ENCODE results near the gene CCND2. TPM values are rescaled to one million over a fixed set of nuclear protein-coding genes. Genes with fewer than 3 reads are reported as not detected.

CCND2 gene
- total RNA-seq, 4 donors from 2014 or later: 84.1 to 124 (median 89.7) TPM

DNA sequence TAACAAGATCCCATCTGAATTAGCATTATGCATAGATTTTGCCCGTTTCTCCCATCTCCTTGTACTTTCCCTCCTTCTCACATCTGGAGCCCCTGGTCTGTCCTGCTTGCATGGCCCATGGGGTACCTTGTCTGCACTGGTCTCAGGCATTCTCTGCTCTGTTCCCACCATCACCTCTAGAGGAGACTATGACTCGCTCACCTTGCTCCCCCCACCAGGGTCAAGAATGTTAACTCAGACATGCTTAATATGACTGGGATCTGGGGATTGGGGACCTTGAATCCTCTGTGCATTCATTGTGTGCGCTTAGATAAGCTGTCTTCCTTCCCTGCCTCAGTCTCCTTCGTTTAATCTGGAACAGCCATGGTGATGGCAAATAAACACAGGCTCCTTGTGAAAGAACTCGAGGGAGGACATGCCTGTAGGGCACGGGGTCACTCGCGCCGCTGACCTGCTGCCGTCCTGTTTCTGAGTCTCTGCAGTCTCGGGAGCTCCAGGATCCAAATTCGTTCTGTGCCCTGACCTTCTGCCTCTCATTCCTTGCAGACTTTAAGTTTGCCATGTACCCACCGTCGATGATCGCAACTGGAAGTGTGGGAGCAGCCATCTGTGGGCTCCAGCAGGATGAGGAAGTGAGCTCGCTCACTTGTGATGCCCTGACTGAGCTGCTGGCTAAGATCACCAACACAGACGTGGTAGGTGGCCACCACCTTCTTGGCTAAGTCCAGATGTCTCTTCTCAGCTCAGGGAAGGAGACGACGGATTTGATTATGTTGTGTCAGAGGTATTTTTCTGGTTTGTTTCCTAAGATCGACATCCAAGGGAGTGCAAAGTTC is 15.0 kb downstream of the CCND2 start:
- no peak for DNase-seq (ENCODE audit: low spot score in 2 of 2)
- Histone ChIP-seq H3K4me3 (no peak overlapping the region), H3K9me3 (no peaks in the 10 kb centered on the region), H3K27me3 (no peaks in the 10 kb centered on the region), H3K36me3 (peaks cover 3 to 48% (median 9%) of the 10 kb centered on the region in 3 donors), H3K4me1 (peaks cover 0 to 73% (median 38%) of the 10 kb centered on the region in 4 donors), H3K27ac (peak overlapping the region in 3 of 4 donors; percentile 19 to 85 (median 65))
- TF ChIP-seq EP300 (IDR thresholded peaks at IDR 0.05) (no peak), POLR2A (IDR thresholded peaks at IDR 0.05) (no peak)
- TF ChIP-seq, protein P1, sequence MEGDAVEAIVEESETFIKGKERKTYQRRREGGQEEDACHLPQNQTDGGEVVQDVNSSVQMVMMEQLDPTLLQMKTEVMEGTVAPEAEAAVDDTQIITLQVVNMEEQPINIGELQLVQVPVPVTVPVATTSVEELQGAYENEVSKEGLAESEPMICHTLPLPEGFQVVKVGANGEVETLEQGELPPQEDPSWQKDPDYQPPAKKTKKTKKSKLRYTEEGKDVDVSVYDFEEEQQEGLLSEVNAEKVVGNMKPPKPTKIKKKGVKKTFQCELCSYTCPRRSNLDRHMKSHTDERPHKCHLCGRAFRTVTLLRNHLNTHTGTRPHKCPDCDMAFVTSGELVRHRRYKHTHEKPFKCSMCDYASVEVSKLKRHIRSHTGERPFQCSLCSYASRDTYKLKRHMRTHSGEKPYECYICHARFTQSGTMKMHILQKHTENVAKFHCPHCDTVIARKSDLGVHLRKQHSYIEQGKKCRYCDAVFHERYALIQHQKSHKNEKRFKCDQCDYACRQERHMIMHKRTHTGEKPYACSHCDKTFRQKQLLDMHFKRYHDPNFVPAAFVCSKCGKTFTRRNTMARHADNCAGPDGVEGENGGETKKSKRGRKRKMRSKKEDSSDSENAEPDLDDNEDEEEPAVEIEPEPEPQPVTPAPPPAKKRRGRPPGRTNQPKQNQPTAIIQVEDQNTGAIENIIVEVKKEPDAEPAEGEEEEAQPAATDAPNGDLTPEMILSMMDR (IDR thresholded peaks at IDR 0.05): no peak
- WGBS, 2 donors: 62 to 69% methylated on average over 20 of the region's 20 CpGs

DNA sequence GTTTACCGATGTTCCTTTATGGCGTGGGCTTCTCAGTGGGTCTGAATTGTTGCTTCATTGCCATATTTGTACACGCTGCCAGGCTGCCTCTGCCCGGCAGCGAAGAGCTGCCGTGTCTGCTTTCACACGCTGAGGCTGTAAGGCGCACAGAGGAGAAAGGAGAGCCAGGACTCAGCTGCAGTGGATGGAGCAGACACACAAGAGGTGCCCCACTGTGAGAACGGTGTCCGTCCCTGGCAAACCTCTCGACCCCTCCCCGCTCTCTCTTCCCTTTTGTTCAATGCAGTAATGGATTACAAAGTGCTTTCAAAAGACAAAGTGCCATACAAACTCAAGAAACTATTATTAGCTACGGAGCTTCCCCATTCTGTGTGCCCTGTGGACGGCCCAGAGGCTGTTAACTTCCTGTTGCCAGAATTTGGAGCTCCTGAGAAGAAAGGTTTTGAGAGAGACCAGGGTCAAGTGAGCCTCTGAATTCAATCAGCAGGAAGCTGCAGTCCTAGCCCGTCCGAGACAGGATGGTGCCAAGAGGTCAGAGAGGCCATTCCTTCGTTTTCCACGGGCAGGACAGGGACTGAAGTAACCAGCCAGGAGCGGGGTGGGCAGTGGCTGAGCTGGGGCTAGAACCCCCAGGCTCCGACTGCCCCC is 15.8 kb downstream of the CCND2 start:
- H3K9me3 ChIP-seq: no peaks in the 10 kb centered on the region
- WGBS, 2 donors: 39 to 45% methylated on average over 20 of the region's 20 CpGs
- no peak for DNase-seq (ENCODE audit: low spot score in 2 of 2)
- peaks cover 3 to 39% (median 9%) of the 10 kb centered on the region in 3 donors for H3K36me3 ChIP-seq
- TF ChIP-seq, protein P1 (IDR thresholded peaks at IDR 0.05): no peak
- TF ChIP-seq POLR2A (IDR thresholded peaks at IDR 0.05) (no peak), EP300 (IDR thresholded peaks at IDR 0.05) (no peak)
- H3K4me3 ChIP-seq: peak overlapping the region in 2 of 4 donors; percentile 5 to 11
- peak overlapping the region in 3 of 4 donors; percentile 47 to 85 (median 65) for H3K27ac ChIP-seq
- no peaks in the 10 kb centered on the region for H3K27me3 ChIP-seq
- peaks cover 0 to 80% (median 40%) of the 10 kb centered on the region in 4 donors for H3K4me1 ChIP-seq

DNA sequence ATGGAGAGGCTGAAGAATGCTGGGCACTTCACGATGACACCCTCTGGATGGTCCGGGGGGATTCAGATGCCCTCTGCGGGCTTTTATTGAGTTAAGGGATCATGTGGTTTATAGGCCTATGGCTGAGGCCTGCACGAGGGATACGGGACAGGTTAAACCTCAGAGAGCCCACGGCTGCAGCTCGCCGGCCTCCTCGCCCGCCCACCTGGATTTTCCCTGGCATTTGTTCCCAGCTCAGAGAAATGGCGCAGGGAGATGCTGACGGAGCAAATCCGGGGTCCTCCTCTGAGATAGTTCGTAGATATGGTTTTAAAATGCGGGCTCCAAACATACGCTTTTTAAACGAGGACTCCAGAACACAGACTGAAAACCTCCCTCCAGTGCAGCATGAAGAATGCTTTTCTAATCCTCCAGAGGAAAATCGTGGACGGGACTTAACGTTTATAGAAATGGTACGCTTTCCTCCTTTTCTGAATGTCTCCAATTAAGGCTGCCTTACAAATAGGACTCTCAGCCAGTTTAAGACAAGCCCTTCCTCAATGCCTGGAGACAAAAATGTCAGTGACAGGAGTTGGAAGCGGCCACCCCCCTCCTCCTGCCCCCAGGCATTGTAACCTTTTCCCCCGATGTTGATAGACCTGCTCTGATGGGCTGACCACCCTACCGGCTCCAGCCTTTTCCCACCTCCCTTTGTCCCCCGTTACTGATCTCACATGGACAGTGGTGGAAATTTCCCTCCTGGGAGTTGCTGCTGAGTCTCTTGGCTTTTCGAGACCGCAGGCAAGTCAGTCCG is 16.6 kb downstream of the CCND2 start:
- H3K36me3 ChIP-seq: peaks cover 3 to 38% (median 9%) of the 10 kb centered on the region in 3 donors
- peak overlapping the region in 3 of 4 donors; percentile 47 to 85 (median 65) for H3K27ac ChIP-seq
- peaks cover 0 to 86% (median 40%) of the 10 kb centered on the region in 4 donors for H3K4me1 ChIP-seq
- no peak for TF ChIP-seq EP300 (IDR thresholded peaks at IDR 0.05)
- no peak for TF ChIP-seq POLR2A (IDR thresholded peaks at IDR 0.05)
- TF ChIP-seq, protein P1 (IDR thresholded peaks at IDR 0.05): no peak
- H3K4me3 ChIP-seq: no peak overlapping the region
- H3K9me3 ChIP-seq: no peaks in the 10 kb centered on the region
- no peaks in the 10 kb centered on the region for H3K27me3 ChIP-seq
- DNase-seq (ENCODE audit: low spot score in 2 of 2): no peak
- 75 to 78% methylated on average over 26 to 28 of the region's 28 CpGs for WGBS, 2 donors

DNA sequence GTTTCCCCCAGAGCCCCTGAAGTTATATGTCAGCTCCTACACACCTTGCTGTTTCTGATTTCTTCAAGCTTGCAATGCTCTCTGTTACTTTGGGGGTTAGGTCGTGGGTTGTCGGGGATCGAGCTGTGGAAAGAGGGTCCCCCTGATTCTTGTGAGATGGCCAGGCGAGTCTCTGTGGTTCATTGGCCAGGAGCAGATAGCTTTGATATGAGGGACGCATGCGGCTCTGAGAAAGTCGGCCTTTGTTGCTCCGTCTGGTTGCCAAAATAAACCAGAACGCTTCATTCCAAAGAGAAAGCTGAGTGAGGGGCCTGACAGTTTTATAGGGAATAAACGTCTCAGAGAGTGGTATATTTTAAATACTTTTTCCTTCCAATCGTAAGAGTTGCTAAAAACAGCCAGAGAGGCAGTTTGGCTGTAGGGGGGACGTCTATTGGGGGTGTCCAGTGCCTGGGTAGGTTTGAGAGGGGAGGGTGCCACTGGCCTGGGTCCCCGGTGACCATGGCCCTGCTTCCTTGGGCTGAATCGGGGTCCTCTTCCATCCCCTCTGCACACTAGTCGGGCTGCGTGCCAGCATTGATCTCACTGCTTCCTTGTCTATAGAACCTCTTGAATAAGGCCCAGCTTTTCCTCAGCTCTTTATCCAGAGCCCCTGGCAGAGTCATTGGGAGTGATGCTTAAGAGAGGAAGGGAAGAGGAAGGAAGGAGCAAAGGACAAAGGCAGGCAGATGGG is 18.9 kb downstream of the CCND2 start:
- DNase-seq (ENCODE audit: low spot score in 2 of 2): no peak
- peak overlapping the region in 2 of 4 donors; percentile 5 to 20 for H3K27ac ChIP-seq
- no peaks in the 10 kb centered on the region for H3K27me3 ChIP-seq
- peaks cover 0 to 66% (median 30%) of the 10 kb centered on the region in 4 donors for H3K4me1 ChIP-seq
- TF ChIP-seq POLR2A (IDR thresholded peaks at IDR 0.05) (no peak), EP300 (IDR thresholded peaks at IDR 0.05) (no peak)
- TF ChIP-seq, protein P1 (IDR thresholded peaks at IDR 0.05): no peak
- no peak overlapping the region for H3K4me3 ChIP-seq
- H3K36me3 ChIP-seq: peaks cover 3 to 42% (median 9%) of the 10 kb centered on the region in 3 donors
- WGBS, 2 donors: 44 to 49% methylated on average over 16 of the region's 16 CpGs
- no peaks in the 10 kb centered on the region for H3K9me3 ChIP-seq
